HCT116 (cell line): ENCODE data around the gene KCNIP4. TPM values are rescaled to one million over a fixed set of nuclear protein-coding genes. Genes with fewer than 3 reads are reported as not detected.

Source experiments
- ATAC-seq: fragments of 200-7000 bp; cut with Tn5 transposase; 2 replicates; pipeline ENCODE4 v1.9.1; 2020; ENCODE audit warnings: mild to moderate bottlenecking, moderate library complexity
- BruUV-seq: library from RNA; stranded (reverse); fragments of 400-500 nt; replicated peaks from 2 replicates; lab custom pipeline; 2021; lab: Mats Ljungman, UMichigan
- CTCF ChIA-PET: fragments of 300-600 bp; sonication (Branson Sonifier 250); formaldehyde crosslinking; loops from one replicate; lab custom pipeline; 2021; ENCODE audit warnings: antibody characterized with exemption; lab: Charles Lee
- POLR2A ChIA-PET: fragments of 300-600, 350-600 bp; sonication (Branson Sonifier 250); formaldehyde crosslinking; loops from one replicate; lab custom pipeline; 2021; ENCODE audit warnings: antibody characterized with exemption; lab: Charles Lee
- RAD21 ChIA-PET, 2 experiments: fragments of 300-600 bp; sonication (Branson Sonifier 250); formaldehyde crosslinking; loops; one replicate each; lab custom pipeline; 2023; ENCODE audit warnings: low total read pairs in 2 of 2; ENCODE audit not compliant: uncharacterized antibody in 2 of 2, unreplicated experiment in 2 of 2, low non-redundant PET in 1 of 2; lab: Charles Lee
- DNase-seq: peaks from one replicate; pipeline ENCODE4 v3.0.0-alpha.2; 2010; ENCODE audit warnings: low read depth, low spot score
- H2AFZ ChIP-seq: fragments of 200-600 bp; shearing (Covaris generic), sonication (generic); 2 replicates; pipeline ENCODE4 v1.6.1; 2017; ENCODE audit warnings: low read depth, mixed run types, mixed read lengths, antibody characterized with exemption, low read length; ENCODE audit not compliant: poor library complexity, severe bottlenecking
- H3K27ac ChIP-seq: 2 replicates; pipeline ENCODE4 v1.5.1; 2012; ENCODE audit warnings: low read depth, low read length
- H3K27me3 ChIP-seq: fragments of 200-600 bp; sonication (generic); 2 replicates; pipeline ENCODE4 v1.6.1; 2016; ENCODE audit warnings: mixed run types, low read length, mixed read lengths; ENCODE audit not compliant: insufficient read depth
- H3K36me3 ChIP-seq, 2 experiments: fragments of 200-500 bp in 1 of 2; fragments of 200-600 bp in 1 of 2; sonication (Bioruptor generic) in 1 of 2; sonication (generic) in 1 of 2; 2 replicates each; pipeline versions ENCODE4 v1.5.1 to v1.6.1; 2014 to 2016; ENCODE audit warnings: low read length in 2 of 2, inconsistent platforms in 1 of 2, mixed read lengths in 1 of 2, mixed run types in 1 of 2; ENCODE audit not compliant: insufficient read depth in 2 of 2, control insufficient read depth in 1 of 2
- H3K4me1 ChIP-seq, 2 experiments: fragments of 200-600 bp in 1 of 2; sonication (generic) in 1 of 2; 2 replicates each; pipeline versions ENCODE4 v1.5.1 to v1.6.1; 2012 to 2017; ENCODE audit warnings: low read length in 2 of 2, inconsistent platforms in 1 of 2, mild to moderate bottlenecking in 1 of 2, mixed read lengths in 1 of 2, mixed run types in 1 of 2, moderate library complexity in 1 of 2; ENCODE audit not compliant: insufficient read depth in 2 of 2, control insufficient read depth in 1 of 2
- H3K4me2 ChIP-seq: fragments of 200-600 bp; sonication (generic); 2 replicates; pipeline ENCODE4 v1.6.1; 2017; ENCODE audit warnings: mixed run types, low read length, mixed read lengths
- H3K4me3 ChIP-seq, 2 experiments: fragments of 200-600 bp in 1 of 2; sonication (generic) in 1 of 2; replicated peaks in 1 of 2; 2 replicates each; pipeline ENCODE4 v1.5.1; 2011 to 2016; ENCODE audit warnings: low read length in 2 of 2, control low read depth in 1 of 2, low read depth in 1 of 2, mild to moderate bottlenecking in 1 of 2, mixed read lengths in 1 of 2, mixed run types in 1 of 2
- H3K79me2 ChIP-seq: fragments of 200-600 bp; sonication (generic); 2 replicates; pipeline ENCODE4 v1.6.1; 2017; ENCODE audit warnings: mild to moderate bottlenecking, mixed run types, low read length, moderate library complexity, mixed read lengths; ENCODE audit not compliant: insufficient read depth
- H3K9ac ChIP-seq: fragments of 200-600 bp; sonication (generic); 2 replicates; pipeline ENCODE4 v1.6.1; 2016; ENCODE audit warnings: low read length, mixed read lengths
- H3K9me2 ChIP-seq: fragments of 200-600 bp; sonication (generic), shearing (Covaris generic); 2 replicates; pipeline ENCODE4 v1.6.1; 2017; ENCODE audit warnings: mixed run types, mild to moderate bottlenecking, moderate library complexity; ENCODE audit not compliant: insufficient read depth
- H3K9me3 ChIP-seq, 2 experiments: fragments of 200-500 bp in 1 of 2; fragments of 200-600 bp in 1 of 2; sonication (Bioruptor generic) in 1 of 2; sonication (generic) in 1 of 2; 2 replicates each; pipeline ENCODE4 v1.6.1; 2014 to 2017; ENCODE audit warnings: low read length in 2 of 2, mixed read lengths in 2 of 2, inconsistent platforms in 1 of 2, low read depth in 1 of 2, mild to moderate bottlenecking in 1 of 2, mixed run types in 1 of 2, moderate library complexity in 1 of 2; ENCODE audit not compliant: control insufficient read depth in 1 of 2, insufficient read depth in 1 of 2
- H4K20me1 ChIP-seq: fragments of 200-600 bp; sonication (generic), shearing (Covaris generic); 2 replicates; pipeline ENCODE4 v1.6.1; 2017; ENCODE audit warnings: mixed run types, mild to moderate bottlenecking, moderate library complexity; ENCODE audit not compliant: insufficient read depth
- CBX3 ChIP-seq: IDR thresholded peaks from 2 replicates; pipeline ENCODE4 v1.6.1; 2012; ENCODE audit warnings: low read depth
- CEBPB ChIP-seq: IDR thresholded peaks from 2 replicates; pipeline ENCODE4 v1.6.1; 2012; ENCODE audit warnings: low read depth
- CTCF ChIP-seq, 3 experiments: fragments of 200-600 bp in 1 of 3; sonication (generic) in 1 of 3; IDR thresholded peaks in 2 of 3; conservative IDR thresholded peaks in 1 of 3; 2 replicates each; pipeline ENCODE4 v1.5.1; 2012 to 2017; ENCODE audit warnings: low read depth in 2 of 3, low read length in 2 of 3, antibody characterized with exemption in 1 of 3, borderline replicate concordance in 1 of 3, control low read depth in 1 of 3, mild to moderate bottlenecking in 1 of 3, mixed read lengths in 1 of 3, mixed run types in 1 of 3, moderate library complexity in 1 of 3; ENCODE audit not compliant: insufficient read depth in 1 of 3
- EGR1 ChIP-seq: IDR thresholded peaks from 2 replicates; pipeline ENCODE4 v1.6.1; 2012; ENCODE audit warnings: low read depth
- EZH2 ChIP-seq: fragments of 200-600 bp; sonication (generic); IDR thresholded peaks from 2 replicates; pipeline ENCODE4 v1.6.1; 2017; ENCODE audit warnings: antibody characterized with exemption, mixed run types
- FOSL1 ChIP-seq: IDR thresholded peaks from 2 replicates; pipeline ENCODE4 v1.6.1; 2012; ENCODE audit warnings: low read depth
- MAX ChIP-seq: IDR thresholded peaks from 2 replicates; pipeline ENCODE4 v1.6.1; 2012
- SIN3A ChIP-seq: IDR thresholded peaks from 2 replicates; pipeline ENCODE4 v1.6.1; 2012; ENCODE audit warnings: low read depth
- SP1 ChIP-seq: IDR thresholded peaks from 2 replicates; pipeline ENCODE4 v1.6.1; 2012; ENCODE audit warnings: low read depth
- TCF7L2 ChIP-seq: IDR thresholded peaks from 2 replicates; pipeline ENCODE4 v1.7.0; 2011; ENCODE audit warnings: borderline replicate concordance, inconsistent platforms; ENCODE audit not compliant: insufficient read depth, insufficient read length; ENCODE audit errors: extremely low read depth
- YY1 ChIP-seq: IDR thresholded peaks from 2 replicates; pipeline ENCODE4 v1.6.1; 2011; ENCODE audit warnings: low read length, low read depth, moderate library complexity, mild to moderate bottlenecking; ENCODE audit not compliant: insufficient replicate concordance; ENCODE audit errors: extremely low read depth
- ZFX ChIP-seq: fragments of 450-650 bp; IDR thresholded peaks from 2 replicates; pipeline ENCODE4 v1.6.1; 2017
- intact Hi-C: fragments of 100-400 bp; cut with micrococcal nuclease; formaldehyde crosslinking; loops from 2 replicates; pipeline ENCODE4 v1.10.0; 2022
- total RNA-seq: library from RNA; stranded (reverse); gene quantifications from one replicate; pipeline ENCODE4 v1.2.1, GENCODE V29; 2021; ENCODE audit not compliant: unreplicated experiment

The KCNIP4 gene
- total RNA-seq, 1 experiment from 2014 or later: not detected

GRCh38 chr4:21947791-21948346 is 703 bp downstream of the KCNIP4 start:
- H4K20me1 ChIP-seq: no peaks in the 10 kb centered on the region
- TF ChIP-seq YY1 (no peak), SIN3A (no peak), SP1 (no peak), FOSL1 (no peak), CTCF (IDR thresholded peaks at IDR 0.05 in 2 of 3, conservative IDR thresholded peaks at IDR 0.05 in 1 of 3; ENCODE audit: borderline replicate concordance in 1 of 3, insufficient read depth in 1 of 3, low read depth in 2 of 3, low read length in 2 of 3) (no peak), MAX (no peak), ZFX (no peak), EGR1 (no peak), TCF7L2 (no peak), CBX3 (no peak), EZH2 (no peak), CEBPB (no peak)
- no peak overlapping the region for H3K9ac ChIP-seq
- no peak overlapping the region for H3K4me3 ChIP-seq
- H3K79me2 ChIP-seq: no peaks in the 10 kb centered on the region
- H2AFZ ChIP-seq: no peak overlapping the region
- POLR2A ChIA-PET: no interaction called here
- DNase-seq (no peak), ATAC-seq (no peak)
- intact Hi-C loops: no loop called here
- no TSS peak for BruUV-seq
- CTCF ChIA-PET: no interaction called here
- no peaks in the 10 kb centered on the region for H3K9me2 ChIP-seq
- RAD21 ChIA-PET: no interaction called here
- H3K4me1 ChIP-seq: no peaks in the 10 kb centered on the region
- H3K36me3 ChIP-seq: no peaks in the 10 kb centered on the region
- H3K27ac ChIP-seq: no peak overlapping the region
- no peak overlapping the region for H3K4me2 ChIP-seq
- H3K9me3 ChIP-seq: peaks cover 0 to 4% of the 10 kb centered on the region in 2 experiments; a peak in 1 of 4 replicates
- no peaks in the 10 kb centered on the region for H3K27me3 ChIP-seq
